ENCODE results near the gene SLC26A11. TPM values are rescaled to one million over a fixed set of nuclear protein-coding genes. Genes with fewer than 3 reads are reported as not detected.

The SLC26A11 gene
- total and polyA plus RNA-seq, 2 of the 13 experiments (the other 11 are each of a cell fraction or from before 2014, with no cell fraction given), result 8.7 to 13.2 TPM

DNA sequence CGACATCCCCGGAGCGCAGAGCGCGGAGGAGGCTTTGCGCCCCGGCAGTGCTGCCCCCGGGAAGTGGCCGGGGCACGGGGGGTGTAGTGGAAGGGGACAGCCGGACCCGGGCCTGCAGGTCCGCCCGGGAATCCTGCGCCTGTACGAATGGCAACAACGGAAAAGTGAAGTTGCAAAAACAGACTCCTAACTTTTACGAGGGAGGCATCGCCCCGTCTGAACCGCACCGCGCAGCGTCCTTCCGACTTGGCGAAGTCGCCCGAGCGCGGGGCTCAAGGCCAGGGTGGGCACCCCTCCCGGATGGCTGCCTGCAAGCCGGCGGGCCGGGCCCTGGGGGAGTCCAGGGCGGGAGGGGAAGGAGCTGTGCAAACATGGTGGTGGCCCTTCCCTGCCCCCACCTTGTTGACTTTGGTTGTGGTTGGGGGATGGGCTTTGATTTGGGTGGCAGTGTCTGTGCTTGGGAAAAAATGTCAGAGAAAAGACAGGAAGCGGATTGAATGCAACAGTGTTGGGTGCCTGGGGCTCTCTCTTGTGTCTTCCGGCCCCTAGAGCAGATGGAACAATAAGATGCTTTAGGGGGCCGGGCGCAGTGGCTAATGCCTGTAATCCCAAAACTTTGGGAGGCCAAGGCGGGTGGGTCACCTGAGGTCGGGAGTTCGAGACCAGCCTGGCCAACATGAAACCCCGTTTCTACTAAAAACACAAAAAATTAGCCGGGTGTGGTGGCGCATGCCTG, 41.1 kb downstream of the SLC26A11 start (continued):
- TF ChIP-seq MXI1 (IDR thresholded peaks at IDR 0.05; ENCODE audit: borderline replicate concordance, low read depth, low read length) (peak; percentile 27; the same call in 1 of the 3 replicates), CEBPB (IDR thresholded peaks at IDR 0.05; ENCODE audit: borderline replicate concordance, low read depth, low read length) (no peak), ERF (CRISPR knock-in tag; IDR thresholded peaks at IDR 0.05) (peak; percentile 87), CENPX (CRISPR knock-in tag; IDR thresholded peaks at IDR 0.05) (no peak), POLR2A (IDR thresholded peaks at IDR 0.05; ENCODE audit: insufficient read depth in 1 of 2, low read depth in 2 of 2, low read length in 2 of 2) (peak; percentile 44 to 74), FOSL2 (CRISPR knock-in tag; IDR thresholded peaks at IDR 0.05) (peak; percentile 82), NFE2L1 (CRISPR knock-in tag; IDR thresholded peaks at IDR 0.05; ENCODE audit: borderline replicate concordance) (no peak), CEBPG (CRISPR knock-in tag; IDR thresholded peaks at IDR 0.05) (peak; percentile 57; the same call in 1 of the 2 replicates), DNMT3B (CRISPR knock-in tag; conservative IDR thresholded peaks at IDR 0.05) (peak; percentile 89), SKI (IDR thresholded peaks at IDR 0.05; ENCODE audit: partially characterized antibody) (peak; percentile 84), ZNF101 (CRISPR knock-in tag; IDR thresholded peaks at IDR 0.05; ENCODE audit: borderline replicate concordance, low read depth) (peak; percentile 42; the same call in 1 of the 2 replicates), MTF1 (CRISPR knock-in tag; IDR thresholded peaks at IDR 0.05) (no peak; the same call in 1 of the 2 replicates), BORCS8-MEF2B (CRISPR knock-in tag; IDR thresholded peaks at IDR 0.05) (peak; percentile 96), ZNF121 (CRISPR knock-in tag; IDR thresholded peaks at IDR 0.05) (0 out of 2 replicates have a peak, but pooled peaks have one; percentile 44), SPEN (CRISPR knock-in tag; IDR thresholded peaks at IDR 0.05; ENCODE audit: low read depth) (peak; percentile 72), SP4 (CRISPR knock-in tag; IDR thresholded peaks at IDR 0.05) (peak; percentile 54; the same call in 1 of the 2 replicates)
- TF ChIP-seq, protein P1, sequence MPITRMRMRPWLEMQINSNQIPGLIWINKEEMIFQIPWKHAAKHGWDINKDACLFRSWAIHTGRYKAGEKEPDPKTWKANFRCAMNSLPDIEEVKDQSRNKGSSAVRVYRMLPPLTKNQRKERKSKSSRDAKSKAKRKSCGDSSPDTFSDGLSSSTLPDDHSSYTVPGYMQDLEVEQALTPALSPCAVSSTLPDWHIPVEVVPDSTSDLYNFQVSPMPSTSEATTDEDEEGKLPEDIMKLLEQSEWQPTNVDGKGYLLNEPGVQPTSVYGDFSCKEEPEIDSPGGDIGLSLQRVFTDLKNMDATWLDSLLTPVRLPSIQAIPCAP (CRISPR knock-in tag; IDR thresholded peaks at IDR 0.05; ENCODE audit: low read depth), result no peak
- TF ChIP-seq, protein P2, sequence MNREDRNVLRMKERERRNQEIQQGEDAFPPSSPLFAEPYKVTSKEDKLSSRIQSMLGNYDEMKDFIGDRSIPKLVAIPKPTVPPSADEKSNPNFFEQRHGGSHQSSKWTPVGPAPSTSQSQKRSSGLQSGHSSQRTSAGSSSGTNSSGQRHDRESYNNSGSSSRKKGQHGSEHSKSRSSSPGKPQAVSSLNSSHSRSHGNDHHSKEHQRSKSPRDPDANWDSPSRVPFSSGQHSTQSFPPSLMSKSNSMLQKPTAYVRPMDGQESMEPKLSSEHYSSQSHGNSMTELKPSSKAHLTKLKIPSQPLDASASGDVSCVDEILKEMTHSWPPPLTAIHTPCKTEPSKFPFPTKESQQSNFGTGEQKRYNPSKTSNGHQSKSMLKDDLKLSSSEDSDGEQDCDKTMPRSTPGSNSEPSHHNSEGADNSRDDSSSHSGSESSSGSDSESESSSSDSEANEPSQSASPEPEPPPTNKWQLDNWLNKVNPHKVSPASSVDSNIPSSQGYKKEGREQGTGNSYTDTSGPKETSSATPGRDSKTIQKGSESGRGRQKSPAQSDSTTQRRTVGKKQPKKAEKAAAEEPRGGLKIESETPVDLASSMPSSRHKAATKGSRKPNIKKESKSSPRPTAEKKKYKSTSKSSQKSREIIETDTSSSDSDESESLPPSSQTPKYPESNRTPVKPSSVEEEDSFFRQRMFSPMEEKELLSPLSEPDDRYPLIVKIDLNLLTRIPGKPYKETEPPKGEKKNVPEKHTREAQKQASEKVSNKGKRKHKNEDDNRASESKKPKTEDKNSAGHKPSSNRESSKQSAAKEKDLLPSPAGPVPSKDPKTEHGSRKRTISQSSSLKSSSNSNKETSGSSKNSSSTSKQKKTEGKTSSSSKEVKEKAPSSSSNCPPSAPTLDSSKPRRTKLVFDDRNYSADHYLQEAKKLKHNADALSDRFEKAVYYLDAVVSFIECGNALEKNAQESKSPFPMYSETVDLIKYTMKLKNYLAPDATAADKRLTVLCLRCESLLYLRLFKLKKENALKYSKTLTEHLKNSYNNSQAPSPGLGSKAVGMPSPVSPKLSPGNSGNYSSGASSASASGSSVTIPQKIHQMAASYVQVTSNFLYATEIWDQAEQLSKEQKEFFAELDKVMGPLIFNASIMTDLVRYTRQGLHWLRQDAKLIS (CRISPR knock-in tag; IDR thresholded peaks at IDR 0.05), result peak; percentile 80; the same call in 1 of the 2 replicates
- TF ChIP-seq, protein P3, sequence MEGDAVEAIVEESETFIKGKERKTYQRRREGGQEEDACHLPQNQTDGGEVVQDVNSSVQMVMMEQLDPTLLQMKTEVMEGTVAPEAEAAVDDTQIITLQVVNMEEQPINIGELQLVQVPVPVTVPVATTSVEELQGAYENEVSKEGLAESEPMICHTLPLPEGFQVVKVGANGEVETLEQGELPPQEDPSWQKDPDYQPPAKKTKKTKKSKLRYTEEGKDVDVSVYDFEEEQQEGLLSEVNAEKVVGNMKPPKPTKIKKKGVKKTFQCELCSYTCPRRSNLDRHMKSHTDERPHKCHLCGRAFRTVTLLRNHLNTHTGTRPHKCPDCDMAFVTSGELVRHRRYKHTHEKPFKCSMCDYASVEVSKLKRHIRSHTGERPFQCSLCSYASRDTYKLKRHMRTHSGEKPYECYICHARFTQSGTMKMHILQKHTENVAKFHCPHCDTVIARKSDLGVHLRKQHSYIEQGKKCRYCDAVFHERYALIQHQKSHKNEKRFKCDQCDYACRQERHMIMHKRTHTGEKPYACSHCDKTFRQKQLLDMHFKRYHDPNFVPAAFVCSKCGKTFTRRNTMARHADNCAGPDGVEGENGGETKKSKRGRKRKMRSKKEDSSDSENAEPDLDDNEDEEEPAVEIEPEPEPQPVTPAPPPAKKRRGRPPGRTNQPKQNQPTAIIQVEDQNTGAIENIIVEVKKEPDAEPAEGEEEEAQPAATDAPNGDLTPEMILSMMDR (CRISPR knock-in tag; IDR thresholded peaks at IDR 0.05), result no peak
- TF ChIP-seq, protein P4, sequence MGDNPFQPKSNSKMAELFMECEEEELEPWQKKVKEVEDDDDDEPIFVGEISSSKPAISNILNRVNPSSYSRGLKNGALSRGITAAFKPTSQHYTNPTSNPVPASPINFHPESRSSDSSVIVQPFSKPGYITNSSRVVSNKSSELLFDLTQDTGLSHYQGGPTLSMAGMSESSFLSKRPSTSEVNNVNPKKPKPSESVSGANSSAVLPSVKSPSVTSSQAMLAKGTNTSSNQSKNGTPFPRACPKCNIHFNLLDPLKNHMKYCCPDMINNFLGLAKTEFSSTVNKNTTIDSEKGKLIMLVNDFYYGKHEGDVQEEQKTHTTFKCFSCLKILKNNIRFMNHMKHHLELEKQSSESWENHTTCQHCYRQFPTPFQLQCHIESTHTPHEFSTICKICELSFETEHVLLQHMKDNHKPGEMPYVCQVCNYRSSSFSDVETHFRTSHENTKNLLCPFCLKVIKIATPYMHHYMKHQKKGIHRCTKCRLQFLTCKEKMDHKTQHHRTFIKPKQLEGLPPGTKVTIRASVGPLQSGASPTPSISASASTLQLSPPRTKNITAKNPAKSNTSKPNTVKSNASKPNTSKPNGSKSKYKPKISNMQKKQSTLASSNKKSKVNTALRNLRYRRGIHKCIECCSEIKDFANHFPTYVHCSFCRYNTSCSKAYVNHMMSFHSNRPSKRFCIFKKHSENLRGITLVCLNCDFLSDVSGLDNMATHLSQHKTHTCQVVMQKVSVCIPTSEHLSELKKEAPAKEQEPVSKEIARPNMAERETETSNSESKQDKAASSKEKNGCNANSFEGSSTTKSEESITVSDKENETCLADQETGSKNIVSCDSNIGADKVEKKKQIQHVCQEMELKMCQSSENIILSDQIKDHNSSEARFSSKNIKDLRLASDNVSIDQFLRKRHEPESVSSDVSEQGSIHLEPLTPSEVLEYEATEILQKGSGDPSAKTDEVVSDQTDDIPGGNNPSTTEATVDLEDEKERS (CRISPR knock-in tag; IDR thresholded peaks at IDR 0.05), result 0 out of 2 replicates have a peak, but pooled peaks have one; percentile 55
- TF ChIP-seq, protein P5, sequence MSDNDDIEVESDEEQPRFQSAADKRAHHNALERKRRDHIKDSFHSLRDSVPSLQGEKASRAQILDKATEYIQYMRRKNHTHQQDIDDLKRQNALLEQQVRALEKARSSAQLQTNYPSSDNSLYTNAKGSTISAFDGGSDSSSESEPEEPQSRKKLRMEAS (IDR thresholded peaks at IDR 0.05), result peak; percentile 64; the same call in 1 of the 2 replicates

Data from HepG2 (cell line).